Panc1 (cell line): ENCODE results near the gene FBLN1. TPM values are rescaled to one million over a fixed set of nuclear protein-coding genes. Genes with fewer than 3 reads are reported as not detected.

Experiments used
- ATAC-seq: fragments of 200-7000 bp; cut with Tn5 transposase; 2 replicates; pipeline ENCODE4 v1.9.1; 2020; ENCODE audit warnings: mild to moderate bottlenecking, moderate library complexity
- BruUV-seq: library from RNA; stranded (reverse); fragments of 400-500 nt; replicated peaks from 2 replicates; lab custom pipeline; 2021; lab: Mats Ljungman, UMichigan
- CTCF ChIA-PET: fragments of 300-600 bp; sonication (Branson Sonifier 250); formaldehyde crosslinking; loops from one replicate; lab custom pipeline; 2022; ENCODE audit warnings: antibody characterized with exemption; lab: Charles Lee
- POLR2A ChIA-PET: fragments of 300-600 bp; sonication (Branson Sonifier 250); formaldehyde crosslinking; loops from one replicate; lab custom pipeline; 2022; ENCODE audit warnings: antibody characterized with exemption; lab: Charles Lee
- DNase-seq: peaks from one replicate; pipeline ENCODE4 v3.0.0-alpha.2; 2010; ENCODE audit warnings: low read depth, low spot score
- H3K27ac ChIP-seq: 2 replicates; pipeline ENCODE4 v1.5.1; 2011; ENCODE audit warnings: mild to moderate bottlenecking, low read length, inconsistent platforms
- H3K27me3 ChIP-seq: fragments of 200-500 bp; sonication (Bioruptor generic); 2 replicates; pipeline ENCODE4 v1.6.0; 2014; ENCODE audit warnings: low read length, inconsistent platforms; ENCODE audit not compliant: control insufficient read depth, insufficient read depth
- H3K36me3 ChIP-seq: fragments of 200-500 bp; sonication (Bioruptor generic); 2 replicates; pipeline ENCODE4 v1.5.1; 2014; ENCODE audit warnings: inconsistent platforms, mild to moderate bottlenecking, low read length, moderate library complexity; ENCODE audit not compliant: control insufficient read depth, insufficient read depth
- H3K4me1 ChIP-seq: 2 replicates; pipeline ENCODE4 v1.5.1; 2011; ENCODE audit warnings: inconsistent platforms, mild to moderate bottlenecking, low read length, moderate library complexity; ENCODE audit not compliant: control insufficient read depth, insufficient read depth
- H3K4me3 ChIP-seq, 2 experiments: 2 replicates each; pipeline ENCODE4 v1.5.1; 2011 to 2012; ENCODE audit warnings: low read depth in 2 of 2, low read length in 2 of 2, mild to moderate bottlenecking in 2 of 2, inconsistent platforms in 1 of 2, moderate library complexity in 1 of 2
- H3K9me3 ChIP-seq: fragments of 200-500 bp; sonication (Bioruptor generic); 2 replicates; pipeline ENCODE4 v1.5.1; 2014; ENCODE audit warnings: low read depth, mild to moderate bottlenecking, inconsistent platforms, low read length, moderate library complexity; ENCODE audit not compliant: control insufficient read depth, insufficient read depth
- CTCF ChIP-seq: fragments of 450-650 bp; IDR thresholded peaks from 2 replicates; pipeline ENCODE4 v1.5.1; 2017; ENCODE audit warnings: mild to moderate bottlenecking
- POLR2AphosphoS5 ChIP-seq: IDR thresholded peaks from 2 replicates; pipeline ENCODE4 v1.6.1; 2012; ENCODE audit warnings: mild to moderate bottlenecking, low read depth, low read length, moderate library complexity
- REST ChIP-seq, 2 experiments: IDR thresholded peaks; 2 replicates each; pipeline ENCODE4 v1.6.1; 2011 to 2012; ENCODE audit warnings: low read depth in 2 of 2, control low read depth in 1 of 2, low read length in 1 of 2, mild to moderate bottlenecking in 1 of 2, moderate library complexity in 1 of 2; ENCODE audit not compliant: insufficient read depth in 1 of 2
- SIN3A ChIP-seq: IDR thresholded peaks from 2 replicates; pipeline ENCODE4 v1.6.1; 2012; ENCODE audit warnings: low read depth, mild to moderate bottlenecking, low read length, moderate library complexity, borderline replicate concordance; ENCODE audit not compliant: insufficient read depth
- TCF7L2 ChIP-seq: IDR thresholded peaks from 2 replicates; pipeline ENCODE4 v1.6.1; 2011; ENCODE audit warnings: mild to moderate bottlenecking, low read depth, low read length, inconsistent platforms
- in situ Hi-C: cut with HindIII; loops from 2 replicates; pipeline ENCODE4 v1.10.0; 2016; ENCODE audit warnings: low sequenced_read_pairs, low pct_unique_long_range_greater_than_20kb
- intact Hi-C: fragments of 100-400 bp; cut with micrococcal nuclease; formaldehyde crosslinking; loops from one replicate; pipeline ENCODE4 v1.10.0; 2022; ENCODE audit not compliant: unreplicated experiment
- total RNA-seq: library from RNA; stranded (reverse); gene quantifications from one replicate; pipeline ENCODE4 v1.2.1, GENCODE V29; 2021; ENCODE audit not compliant: unreplicated experiment

FBLN1 gene
- total RNA-seq, 1 experiment from 2014 or later = 143 TPM

GRCh38 chr22:45644714-45645113 lies 142.0 kb downstream of the FBLN1 start:
- no TSS peak for BruUV-seq
- ChIA-PET POLR2A (no interaction called here), CTCF (interaction anchor here (1.0 kb wide), 1 partner anchor 14 kb away, joined by 5 read pairs; no protein-coding TSS in a partner anchor)
- Histone ChIP-seq H3K4me3 (no peak overlapping the region), H3K27ac (no peak overlapping the region), H3K9me3 (no peaks in the 10 kb centered on the region), H3K4me1 (no peaks in the 10 kb centered on the region), H3K27me3 (no peaks in the 10 kb centered on the region), H3K36me3 (no peaks in the 10 kb centered on the region)
- intact Hi-C loops (no loop called here), in situ Hi-C loops (no loop called here)
- DNase-seq = no peak
- no peak for ATAC-seq
- TF ChIP-seq CTCF = no peak
- TF ChIP-seq POLR2AphosphoS5 = no peak
- TF ChIP-seq TCF7L2 = no peak
- TF ChIP-seq REST (IDR thresholded peaks at IDR 0.05; ENCODE audit: insufficient read depth in 1 of 2, low read depth in 2 of 2, low read length in 1 of 2) = no peak
- TF ChIP-seq SIN3A = no peak

- peak; percentile 53 for ATAC-seq
- TF ChIP-seq CTCF (no peak), SIN3A (no peak), TCF7L2 (no peak), REST (IDR thresholded peaks at IDR 0.05; ENCODE audit: insufficient read depth in 1 of 2, low read depth in 2 of 2, low read length in 1 of 2) (no peak), POLR2AphosphoS5 (no peak)
- POLR2A ChIA-PET = no interaction called here
- no peaks in the 10 kb centered on the region for H3K4me1 ChIP-seq
- intact Hi-C loops (no loop called here), in situ Hi-C loops (no loop called here)
- no peak for DNase-seq
- BruUV-seq = no TSS peak
- peak overlapping the region; percentile 12 to 30; a peak in 2 of 4 replicates for H3K4me3 ChIP-seq
- H3K36me3 ChIP-seq = no peaks in the 10 kb centered on the region
- H3K27me3 ChIP-seq = no peaks in the 10 kb centered on the region
- CTCF ChIA-PET = interaction anchor here (1.0 kb wide), 1 partner anchor 14 kb away, joined by 5 read pairs; no protein-coding TSS in a partner anchor
- H3K9me3 ChIP-seq = no peaks in the 10 kb centered on the region
- H3K27ac ChIP-seq = peak overlapping the region; percentile 54; the same call in 1 of the 2 replicates
These were observed 142.5 kb downstream of the FBLN1 start for GRCh38 chr22:45645150-45645525.
